Measurements from ENCODE around the gene JADE3. TPM values are rescaled to one million over a fixed set of nuclear protein-coding genes. Genes with fewer than 3 reads are reported as not detected.
"Not testable (repeated sequence)": the region's sequence is repeated elsewhere in the genome, so short reads cannot be mapped to it uniquely, and the experiment has no call there.

JADE3 gene
- total RNA-seq, 4 donors from 2014 or later: 3.4 to 6.3 (median 4.2) TPM

DNA sequence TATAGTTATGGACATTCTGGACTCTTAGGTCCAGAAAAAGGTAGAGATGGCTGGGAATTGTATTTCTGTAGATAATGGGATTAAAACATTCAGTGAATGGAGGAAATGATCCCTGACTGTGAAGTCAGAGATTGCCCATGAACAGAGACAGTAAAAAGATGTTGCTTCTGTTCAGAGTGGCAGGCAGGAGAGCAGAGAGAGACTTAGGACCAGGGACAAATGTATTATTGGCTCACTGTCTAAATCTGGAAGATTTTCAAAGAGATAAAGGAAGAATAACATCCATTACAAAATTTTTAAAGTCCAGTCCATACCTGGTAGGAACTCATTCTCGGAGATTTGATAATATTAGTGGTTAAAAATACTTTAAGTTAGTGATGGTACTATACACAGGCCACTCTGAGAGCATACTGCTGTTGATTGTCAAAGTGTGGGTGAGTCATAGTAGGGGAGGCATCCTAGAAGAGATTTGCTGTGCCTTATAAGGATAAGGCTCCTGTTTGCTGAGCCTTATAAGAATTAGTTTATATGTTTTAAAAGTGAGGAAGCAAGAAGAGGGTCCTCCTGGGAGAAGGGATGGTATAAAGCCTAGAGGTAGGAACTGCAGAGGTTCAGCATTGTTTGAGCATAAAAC, 53.0 kb downstream of the JADE3 start:
- H3K4me1 ChIP-seq: peaks cover 0 to 12% (median 0%) of the 10 kb centered on the region in 3 donors
- DNase-seq: no peak
- H3K9me3 ChIP-seq: no peaks in the 10 kb centered on the region
- no peaks in the 10 kb centered on the region for H3K36me3 ChIP-seq
- H3K4me3 ChIP-seq: no peak overlapping the region
- H3K27ac ChIP-seq: no peak overlapping the region
- H3K27me3 ChIP-seq: no peaks in the 10 kb centered on the region
- intact Hi-C loops (cut with DNase I): no loop called here
- 58 to 75% methylated on average over 1 of the region's 1 CpG for WGBS, 2 donors
- no peak for TF ChIP-seq POLR2A (IDR thresholded peaks at IDR 0.05)
- TF ChIP-seq, protein P1, sequence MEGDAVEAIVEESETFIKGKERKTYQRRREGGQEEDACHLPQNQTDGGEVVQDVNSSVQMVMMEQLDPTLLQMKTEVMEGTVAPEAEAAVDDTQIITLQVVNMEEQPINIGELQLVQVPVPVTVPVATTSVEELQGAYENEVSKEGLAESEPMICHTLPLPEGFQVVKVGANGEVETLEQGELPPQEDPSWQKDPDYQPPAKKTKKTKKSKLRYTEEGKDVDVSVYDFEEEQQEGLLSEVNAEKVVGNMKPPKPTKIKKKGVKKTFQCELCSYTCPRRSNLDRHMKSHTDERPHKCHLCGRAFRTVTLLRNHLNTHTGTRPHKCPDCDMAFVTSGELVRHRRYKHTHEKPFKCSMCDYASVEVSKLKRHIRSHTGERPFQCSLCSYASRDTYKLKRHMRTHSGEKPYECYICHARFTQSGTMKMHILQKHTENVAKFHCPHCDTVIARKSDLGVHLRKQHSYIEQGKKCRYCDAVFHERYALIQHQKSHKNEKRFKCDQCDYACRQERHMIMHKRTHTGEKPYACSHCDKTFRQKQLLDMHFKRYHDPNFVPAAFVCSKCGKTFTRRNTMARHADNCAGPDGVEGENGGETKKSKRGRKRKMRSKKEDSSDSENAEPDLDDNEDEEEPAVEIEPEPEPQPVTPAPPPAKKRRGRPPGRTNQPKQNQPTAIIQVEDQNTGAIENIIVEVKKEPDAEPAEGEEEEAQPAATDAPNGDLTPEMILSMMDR (IDR thresholded peaks at IDR 0.05): no peak

DNA sequence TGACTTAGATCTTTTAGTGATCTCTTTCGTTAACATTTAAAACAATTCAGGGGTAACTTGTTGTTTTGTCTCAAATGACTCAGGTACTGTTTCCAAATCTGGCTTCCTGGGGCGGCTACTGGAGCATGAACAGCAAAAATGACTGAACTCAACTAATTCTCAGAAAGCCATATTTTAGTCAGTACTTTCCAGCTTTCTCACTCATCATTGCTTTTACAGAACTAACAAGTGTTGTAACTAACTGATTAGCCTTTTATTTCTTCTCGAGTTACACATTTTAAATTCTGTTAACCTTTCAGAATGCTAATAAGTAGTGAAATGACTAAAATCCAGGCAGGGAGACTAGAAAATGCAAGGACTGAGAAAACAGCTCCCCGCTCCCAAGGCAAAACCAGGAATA, 55.3 kb downstream of the JADE3 start:
- intact Hi-C loops (cut with DNase I): no loop called here
- TF ChIP-seq POLR2A (IDR thresholded peaks at IDR 0.05): no peak
- H3K27me3 ChIP-seq: no peaks in the 10 kb centered on the region
- no peak overlapping the region for H3K4me3 ChIP-seq
- 58 to 65% methylated on average over 4 of the region's 4 CpGs for WGBS, 2 donors
- no peak for DNase-seq
- H3K27ac ChIP-seq: no peak overlapping the region
- H3K36me3 ChIP-seq: no peaks in the 10 kb centered on the region
- H3K9me3 ChIP-seq: no peaks in the 10 kb centered on the region
- H3K4me1 ChIP-seq: peaks cover 0 to 12% (median 0%) of the 10 kb centered on the region in 3 donors

DNA sequence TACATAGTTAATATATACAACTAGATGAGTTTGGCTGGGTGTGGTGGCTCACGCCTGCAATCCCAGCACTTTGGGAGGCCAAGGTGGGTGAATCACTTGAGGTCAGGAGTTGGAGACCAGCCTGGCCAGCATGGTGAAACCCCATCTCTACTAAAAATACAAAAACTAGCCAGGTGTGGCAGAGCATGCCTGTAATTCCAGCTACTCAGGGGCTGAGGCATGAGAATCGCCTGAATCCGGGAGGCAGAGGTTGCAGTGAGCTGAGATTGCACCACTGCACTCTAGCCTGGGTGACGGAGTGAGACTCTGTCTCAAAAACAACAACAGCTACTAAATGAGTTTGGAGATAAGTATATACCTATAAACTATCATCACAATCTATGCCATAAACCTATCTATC, 64.8 kb downstream of the JADE3 start:
- 69 to 90% methylated on average over 3 of the region's 4 CpGs for WGBS, 2 donors

DNA sequence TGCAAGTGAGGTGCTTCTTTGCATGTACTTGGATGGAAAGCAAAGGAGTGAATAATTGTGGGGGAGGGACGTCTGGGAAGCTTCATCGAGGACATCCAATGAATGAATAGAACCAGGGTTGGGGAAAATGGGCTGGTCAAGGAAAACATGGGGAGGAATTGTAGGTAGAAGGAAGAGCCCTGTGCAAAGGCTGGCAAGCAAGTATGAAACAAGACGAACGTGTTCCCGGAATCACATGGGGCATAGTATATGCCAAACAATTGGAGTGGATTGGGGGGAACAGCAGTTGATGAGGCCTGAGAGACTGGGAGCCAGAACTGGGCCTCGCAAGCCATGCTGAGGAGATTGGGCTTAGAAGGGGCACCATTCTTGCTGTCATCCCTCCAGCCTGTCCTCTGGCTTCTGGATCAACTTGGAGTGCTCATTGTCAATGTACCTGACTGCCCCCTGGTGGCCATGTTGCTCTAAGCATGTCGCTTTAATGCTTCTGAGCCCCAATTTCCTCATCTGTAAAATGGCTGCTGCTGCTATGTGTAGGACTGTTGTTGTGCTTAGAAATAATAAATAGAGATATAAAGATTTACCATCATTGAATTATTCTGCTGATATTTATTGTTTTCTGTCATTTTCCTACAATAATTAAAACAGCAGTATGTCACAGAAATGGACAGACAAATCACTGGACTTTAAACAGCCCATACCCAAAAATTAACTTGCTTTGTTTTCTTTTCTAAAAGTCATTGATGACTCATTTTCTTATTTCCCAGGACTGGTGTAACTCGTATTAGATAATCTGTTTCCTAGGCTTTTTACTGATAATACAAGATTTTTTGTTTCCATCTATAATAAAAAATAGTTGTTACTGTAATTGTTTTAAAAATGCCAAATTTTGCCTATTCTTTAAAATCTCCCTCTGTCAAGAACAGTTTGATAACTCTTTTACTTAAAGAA, 66.4 kb downstream of the JADE3 start:
- Histone ChIP-seq H3K27me3 (no peaks in the 10 kb centered on the region), H3K27ac (peak overlapping the region in 2 of 4 donors; percentile 21 to 22), H3K4me1 (peaks cover 0 to 17% (median 5%) of the 10 kb centered on the region in 3 donors), H3K4me3 (no peak overlapping the region), H3K9me3 (no peaks in the 10 kb centered on the region), H3K36me3 (no peaks in the 10 kb centered on the region)
- TF ChIP-seq POLR2A (IDR thresholded peaks at IDR 0.05): no peak
- TF ChIP-seq, protein P1 (IDR thresholded peaks at IDR 0.05): peak; percentile 41 to 68 (median 62)
- WGBS, 2 donors: 71 to 74% methylated on average over 8 of the region's 8 CpGs
- intact Hi-C loops (cut with DNase I): no loop called here
- no peak for DNase-seq

More for the DNA sequence above, 64.8 kb downstream of the JADE3 start:
- peaks cover 0 to 17% (median 5%) of the 10 kb centered on the region in 3 donors for H3K4me1 ChIP-seq
- H3K4me3 ChIP-seq; DNase-seq; H3K27me3 ChIP-seq; H3K9me3 ChIP-seq; H3K27ac ChIP-seq; H3K36me3 ChIP-seq; intact Hi-C loops (cut with DNase I): not testable (repeated sequence)

DNA sequence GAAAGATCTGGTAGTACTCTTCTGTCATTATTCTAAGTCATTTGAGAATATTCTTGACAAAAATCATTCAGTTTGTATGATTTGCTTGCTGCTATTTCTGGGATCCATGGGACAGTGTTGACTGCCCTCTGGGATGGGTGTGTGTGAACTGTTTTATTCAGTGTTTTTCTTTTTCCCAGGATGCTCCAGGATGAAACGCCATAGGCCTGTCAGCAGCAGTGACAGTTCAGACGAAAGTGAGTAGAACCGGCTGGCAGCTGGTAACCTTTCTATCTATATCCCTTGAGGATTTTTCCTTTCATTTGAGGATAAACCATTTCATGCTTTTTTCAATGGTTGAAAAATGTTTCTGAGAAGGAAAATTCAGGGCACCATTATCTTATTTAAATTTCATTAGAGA, 72.5 kb downstream of the JADE3 start:
- H3K9me3 ChIP-seq: no peaks in the 10 kb centered on the region
- peaks cover 0 to 24% (median 0%) of the 10 kb centered on the region in 3 donors for H3K36me3 ChIP-seq
- H3K4me3 ChIP-seq: no peak overlapping the region
- no peaks in the 10 kb centered on the region for H3K4me1 ChIP-seq
- H3K27me3 ChIP-seq: no peaks in the 10 kb centered on the region
- WGBS, 2 donors: 82 to 96% methylated on average over 3 of the region's 3 CpGs
- no peak for TF ChIP-seq POLR2A (IDR thresholded peaks at IDR 0.05)
- TF ChIP-seq, protein P1 (IDR thresholded peaks at IDR 0.05): no peak
- intact Hi-C loops (cut with DNase I): no loop called here
- no peak overlapping the region for H3K27ac ChIP-seq
- no peak for DNase-seq

DNA sequence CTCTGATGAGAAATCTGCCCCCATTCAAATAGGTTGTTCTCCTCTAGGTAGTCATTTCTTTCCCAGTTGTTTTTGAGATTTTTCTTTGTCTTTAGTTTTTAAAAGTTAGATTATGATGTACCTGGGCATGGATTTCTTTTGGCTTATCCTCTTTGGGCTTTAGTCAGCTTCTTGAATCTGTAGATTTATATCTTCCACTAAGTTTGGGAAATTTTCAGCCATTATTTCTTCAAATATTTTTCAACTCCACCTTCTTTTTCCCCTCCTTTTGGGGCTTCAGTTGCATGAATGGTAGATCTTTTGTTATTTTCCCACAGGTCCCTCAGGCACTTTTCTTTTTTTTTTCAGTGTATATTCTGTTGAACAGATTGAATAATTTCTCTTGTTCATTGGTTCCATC, 77.3 kb downstream of the JADE3 start:
- intact Hi-C loops (cut with DNase I): no loop called here
- Histone ChIP-seq H3K36me3 (peaks cover 0 to 24% (median 0%) of the 10 kb centered on the region in 3 donors), H3K4me3 (no peak overlapping the region), H3K9me3 (no peaks in the 10 kb centered on the region), H3K27ac (no peak overlapping the region), H3K4me1 (no peaks in the 10 kb centered on the region), H3K27me3 (no peaks in the 10 kb centered on the region)
- no peak for DNase-seq
- no peak for TF ChIP-seq POLR2A (IDR thresholded peaks at IDR 0.05)
- TF ChIP-seq, protein P1 (IDR thresholded peaks at IDR 0.05): no peak

Measured in esophagus squamous epithelium (tissue), 5 donors.